Bronchial epithelial cell (primary cell): Measurements from ENCODE around the gene SERPINI1. TPM values are rescaled to one million over a fixed set of nuclear protein-coding genes. Genes with fewer than 3 reads are reported as not detected.

Source experiments
- DNase-seq: peaks from one replicate; pipeline ENCODE4 v3.0.0-alpha.2; 2010; ENCODE audit warnings: low read depth
- FAIRE-seq: peaks from 2 replicates; lab custom pipeline; 2011; peaks lifted over from hg19 to GRCh38; lab: Jason Lieb, UNC
- H3K27me3 ChIP-seq: 2 replicates; pipeline ENCODE4 v1.5.1; 2011; ENCODE audit warnings: low read length; ENCODE audit not compliant: control insufficient read depth, insufficient read depth
- H3K36me3 ChIP-seq: 2 replicates; pipeline ENCODE4 v1.5.1; 2011; ENCODE audit warnings: low read length; ENCODE audit not compliant: control insufficient read depth, insufficient read depth
- H3K4me3 ChIP-seq: 2 replicates; pipeline ENCODE4 v1.5.1; 2011; ENCODE audit warnings: mild to moderate bottlenecking, low read depth, low read length, control low read depth
- CTCF ChIP-seq: IDR thresholded peaks from 2 replicates; pipeline ENCODE4 v1.5.1; 2011; ENCODE audit warnings: mild to moderate bottlenecking, moderate library complexity, low read length, control low read depth, inconsistent platforms; ENCODE audit not compliant: insufficient read depth, severe bottlenecking
- total RNA-seq: library from RNA; depleted of rRNA; stranded (reverse); fragments of >200 nt; gene quantifications from 2 replicates; pipeline ENCODE4 v1.2.1, GENCODE V29; 2014

Gene SERPINI1
- total RNA-seq, 1 donor from 2014 or later, result 1.8 TPM

GRCh38 chr3:167843481-167843880 is 108.0 kb downstream of the SERPINI1 start:
- FAIRE-seq (no peak), DNase-seq (no peak)
- no peak overlapping the region for H3K4me3 ChIP-seq
- H3K36me3 ChIP-seq, result no peaks in the 10 kb centered on the region
- no peaks in the 10 kb centered on the region for H3K27me3 ChIP-seq
- no peak for TF ChIP-seq CTCF

- Histone ChIP-seq H3K4me3 (no peak overlapping the region), H3K36me3 (no peaks in the 10 kb centered on the region), H3K27me3 (no peaks in the 10 kb centered on the region)
- DNase-seq (no peak), FAIRE-seq (no peak)
- TF ChIP-seq CTCF, result no peak
These were observed 108.4 kb downstream of the SERPINI1 start for GRCh38 chr3:167843886-167844285.

GRCh38 chr3:167844528-167844927 is 109.0 kb downstream of the SERPINI1 start:
- no peak for TF ChIP-seq CTCF
- no peaks in the 10 kb centered on the region for H3K27me3 ChIP-seq
- no peak overlapping the region for H3K4me3 ChIP-seq
- no peaks in the 10 kb centered on the region for H3K36me3 ChIP-seq
- FAIRE-seq (no peak), DNase-seq (no peak)

GRCh38 chr3:167851171-167851570 is 115.7 kb downstream of the SERPINI1 start:
- no peak for TF ChIP-seq CTCF
- Histone ChIP-seq H3K4me3 (no peak overlapping the region), H3K36me3 (no peaks in the 10 kb centered on the region), H3K27me3 (no peaks in the 10 kb centered on the region)
- DNase-seq (peak; percentile 47), FAIRE-seq (no peak)

GRCh38 chr3:167851749-167852148 is 116.2 kb downstream of the SERPINI1 start:
- H3K36me3 ChIP-seq, result no peaks in the 10 kb centered on the region
- no peak for TF ChIP-seq CTCF
- no peak for FAIRE-seq

GRCh38 chr3:167852216-167852615 is 116.7 kb downstream of the SERPINI1 start:
- FAIRE-seq, result no peak
- peak; percentile 19 for DNase-seq
- Histone ChIP-seq H3K4me3 (no peak overlapping the region), H3K36me3 (no peaks in the 10 kb centered on the region), H3K27me3 (no peaks in the 10 kb centered on the region)
- no peak for TF ChIP-seq CTCF

More at GRCh38 chr3:167851749-167852148, 116.2 kb downstream of the SERPINI1 start:
- no peaks in the 10 kb centered on the region for H3K27me3 ChIP-seq
- no peak overlapping the region for H3K4me3 ChIP-seq
- DNase-seq, result no peak
